GM18502 (cell line): ENCODE measurements around the gene TKFC.

Source experiments
- ATAC-seq: cut with Tn5 transposase; IDR thresholded peaks from one replicate; pipeline ENCODE4 v1.9.1; 2021; ENCODE audit warnings: mild to moderate bottlenecking; ENCODE audit not compliant: unreplicated experiment, poor library complexity

The TKFC gene

DNA sequence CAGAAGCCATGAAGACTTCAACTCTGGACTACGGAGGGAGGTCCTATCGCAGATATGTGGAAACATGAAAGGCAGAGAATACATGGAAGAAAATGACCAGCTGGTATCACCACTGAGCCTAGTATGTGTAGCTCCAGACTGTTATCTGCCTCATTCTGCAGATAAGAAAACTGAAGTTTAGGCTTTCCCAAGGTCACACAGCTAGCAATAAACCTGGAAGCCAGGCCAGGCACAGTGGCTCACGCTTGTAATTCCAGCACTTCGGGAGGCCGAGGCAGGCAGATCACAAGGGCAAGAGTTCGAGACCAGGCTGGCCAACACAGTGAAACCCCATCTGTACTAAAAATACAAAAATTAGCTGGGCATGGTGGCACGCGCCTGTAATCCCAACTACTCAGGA is 22.3 kb upstream of the TKFC start:
- no peak for ATAC-seq

DNA sequence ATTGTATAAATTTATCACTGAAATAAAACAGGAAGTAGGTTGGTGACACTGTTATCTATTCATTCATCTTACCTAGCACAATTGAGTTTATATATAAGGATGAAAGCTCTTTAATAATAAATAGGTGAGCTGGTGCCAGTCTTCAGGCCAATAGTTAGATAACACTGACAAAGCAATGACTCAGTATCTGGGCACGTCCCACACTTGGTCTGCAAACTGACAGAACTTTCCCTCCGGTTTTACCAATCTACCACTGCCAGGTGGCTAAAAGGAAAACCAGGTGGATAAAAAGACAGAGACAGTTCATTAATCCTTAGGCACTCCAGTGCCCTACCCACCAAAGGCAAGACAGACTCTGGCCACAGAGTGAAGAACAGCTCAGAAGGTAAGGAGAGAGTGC is 17.8 kb upstream of the TKFC start:
- ATAC-seq: no peak

DNA sequence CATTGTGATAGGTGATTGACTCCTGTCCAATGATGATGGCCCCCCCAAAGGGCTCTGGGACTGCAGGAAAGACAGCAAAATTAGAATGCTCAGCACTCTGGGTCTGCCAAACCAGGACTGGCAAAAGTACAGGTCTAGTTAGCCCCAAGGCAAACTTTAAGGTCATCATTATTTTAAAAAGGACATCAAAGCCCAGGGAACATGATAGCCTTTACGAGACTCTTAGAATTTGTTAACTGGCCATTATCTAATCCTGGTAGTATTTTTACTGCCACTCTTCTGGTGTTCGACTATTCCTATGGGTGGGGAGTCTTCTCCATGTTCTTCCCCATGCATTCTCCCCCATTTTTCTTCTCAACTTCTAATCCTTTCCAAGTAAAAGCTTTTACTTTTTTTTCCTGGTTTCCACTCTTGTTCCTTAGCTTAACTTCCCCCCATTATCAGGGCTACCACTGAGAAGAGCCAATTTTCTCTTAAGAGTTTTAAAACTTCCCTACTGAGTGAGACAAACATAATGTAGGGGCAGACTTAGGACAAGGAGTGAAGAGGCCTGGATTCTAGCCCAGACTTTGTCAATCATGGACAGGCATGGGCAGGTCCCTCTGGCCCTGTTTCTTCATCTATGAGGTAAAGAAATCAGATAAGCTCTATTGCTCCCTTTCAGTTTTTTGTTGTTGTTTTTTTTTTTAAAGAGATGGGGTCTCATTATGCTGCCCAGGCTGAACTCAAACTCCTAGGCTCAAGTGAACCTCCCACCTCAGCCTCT is 7.2 kb upstream of the TKFC start:
- no peak for ATAC-seq

DNA sequence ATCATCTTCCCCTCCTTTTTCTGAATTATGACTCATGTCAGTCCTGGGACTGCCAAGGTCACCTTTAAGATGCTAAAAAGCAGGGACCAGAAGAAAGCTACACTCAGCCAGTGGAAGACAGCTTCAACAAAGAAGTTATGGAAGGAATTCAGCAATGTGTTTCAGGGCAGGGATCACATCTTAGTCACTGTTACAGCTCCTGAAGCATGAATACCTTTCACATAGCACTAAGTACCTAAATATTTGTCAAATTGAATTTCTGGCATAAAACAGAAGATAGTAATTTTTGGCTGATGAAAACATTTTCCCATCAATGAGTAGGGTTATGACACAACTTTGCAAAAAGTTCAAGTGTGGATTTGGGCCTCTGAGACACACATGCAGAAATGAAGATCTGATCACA is 5.4 kb upstream of the TKFC start:
- no peak for ATAC-seq

DNA sequence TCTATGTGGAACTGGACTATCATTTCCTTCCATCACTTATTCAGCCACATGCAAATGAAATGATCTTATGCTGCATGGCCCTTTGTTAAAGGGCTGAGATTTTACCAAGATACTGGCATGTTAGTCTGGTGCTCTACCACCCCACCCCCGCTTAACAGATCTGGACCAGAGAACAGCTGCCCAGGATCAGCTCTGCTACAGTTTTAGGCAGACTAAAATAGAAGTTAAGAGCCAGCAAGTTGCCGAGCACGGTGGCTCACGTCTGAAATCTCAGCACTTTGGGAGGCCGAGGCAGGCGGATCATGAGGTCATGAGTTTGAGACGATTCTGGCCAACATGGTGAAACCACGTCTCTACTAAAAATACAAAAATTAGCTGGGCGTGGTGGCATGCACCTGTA is 4.7 kb upstream of the TKFC start:
- ATAC-seq: no peak

DNA sequence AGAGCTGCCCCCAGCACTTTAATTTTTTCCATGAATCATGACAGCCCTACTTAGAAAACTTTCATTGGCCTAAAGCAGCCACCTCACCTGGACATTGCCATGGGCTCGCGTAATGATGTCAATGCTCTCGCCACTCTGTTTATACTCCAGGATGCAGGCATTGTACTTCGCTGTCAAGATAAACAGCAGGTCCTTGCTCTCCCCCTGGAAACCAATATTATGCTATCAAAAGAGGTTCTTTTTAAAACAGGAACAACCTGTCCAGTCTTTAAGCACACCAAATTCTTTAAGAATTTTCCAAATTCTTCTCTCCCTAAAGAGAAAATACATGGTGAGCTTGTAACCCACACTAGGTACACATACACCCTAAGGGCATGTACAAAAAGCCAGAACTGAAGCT is 3.2 kb upstream of the TKFC start:
- ATAC-seq: no peak

DNA sequence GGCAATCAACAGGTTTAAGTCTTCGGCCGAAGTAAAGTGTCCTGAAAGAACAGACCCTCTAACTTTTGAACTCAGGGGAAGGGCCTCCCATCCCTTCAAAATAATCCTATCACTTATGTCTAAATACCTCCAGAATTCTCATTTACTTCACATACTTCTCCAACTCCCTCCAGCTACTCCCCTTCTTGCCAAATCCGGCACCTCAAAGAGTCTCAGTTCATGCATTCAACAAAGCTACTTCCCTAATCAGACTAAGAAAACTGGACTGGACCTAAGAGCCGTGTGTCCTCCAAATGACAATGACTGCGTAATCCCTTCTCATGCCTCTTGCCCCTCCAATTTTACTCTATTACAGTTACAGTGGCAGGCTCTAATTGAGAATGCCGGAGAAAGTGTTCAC is 1.4 kb upstream of the TKFC start:
- no peak for ATAC-seq

DNA sequence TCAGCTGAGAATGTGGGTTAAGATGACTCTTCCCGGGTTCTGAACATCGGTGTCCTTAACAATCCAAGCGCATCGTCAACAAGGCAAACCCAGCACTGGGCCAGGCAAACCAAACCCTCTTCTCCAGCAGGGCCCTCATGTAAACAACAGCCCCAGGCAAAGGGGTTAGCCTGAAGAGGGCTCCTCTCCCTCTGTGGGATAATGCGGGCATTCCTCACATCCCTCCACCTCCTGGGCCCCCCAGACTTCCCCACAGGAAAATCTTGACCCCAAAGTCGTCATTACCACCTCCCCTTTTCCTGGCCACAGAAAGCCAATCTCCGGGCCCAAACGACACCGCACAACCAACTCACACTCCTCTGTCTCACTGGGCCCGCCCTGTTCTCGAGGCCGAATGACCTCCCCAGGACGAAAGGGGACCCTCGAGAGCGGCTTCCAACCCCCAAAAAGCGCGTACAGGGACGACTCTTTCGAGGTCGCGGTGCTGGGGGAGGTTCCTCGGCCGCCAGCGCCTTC is 689 bp upstream of the TKFC start:
- no peak for ATAC-seq

DNA sequence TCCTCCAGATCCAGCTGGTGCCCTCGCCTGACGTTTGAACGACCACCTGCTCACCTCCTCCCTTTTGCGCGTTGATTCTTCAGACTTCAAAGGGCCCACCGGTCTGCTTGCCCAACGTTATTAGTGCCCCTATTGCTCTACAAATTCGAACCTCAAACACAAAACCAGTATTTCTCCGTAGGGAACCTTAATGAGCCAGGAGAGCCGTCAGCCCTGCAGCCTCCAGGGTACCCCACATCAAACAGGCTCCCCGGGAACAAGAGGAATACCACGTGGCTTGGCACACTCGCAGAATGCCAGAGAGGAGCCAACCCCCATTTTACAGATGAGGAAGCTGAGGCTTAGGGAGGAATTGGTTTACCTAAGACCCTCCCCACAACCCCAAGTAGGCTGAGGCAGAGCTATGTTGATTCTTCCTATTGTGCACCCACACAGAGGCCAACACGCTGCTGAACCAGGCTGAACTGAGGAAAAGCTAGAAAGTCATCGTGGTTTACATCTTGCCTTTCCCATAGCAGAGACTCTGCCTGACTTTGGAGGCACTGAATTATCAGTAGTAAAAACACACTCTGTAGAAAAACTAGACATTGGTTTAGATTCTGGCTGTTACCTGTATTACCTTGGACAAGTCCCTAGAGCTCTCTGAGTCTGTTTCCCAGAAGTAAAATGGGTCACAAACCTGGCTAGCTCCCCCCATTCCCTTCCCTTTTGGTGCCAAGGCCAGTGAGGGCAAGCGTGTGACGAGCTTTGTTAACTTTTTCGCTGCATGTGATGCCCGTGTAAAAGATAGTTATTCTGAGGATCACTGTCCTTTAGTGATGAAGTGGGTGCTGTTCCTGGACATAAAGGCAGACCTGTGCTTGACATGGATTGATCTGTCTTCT is 764 bp downstream of the TKFC start:
- ATAC-seq: no peak

DNA sequence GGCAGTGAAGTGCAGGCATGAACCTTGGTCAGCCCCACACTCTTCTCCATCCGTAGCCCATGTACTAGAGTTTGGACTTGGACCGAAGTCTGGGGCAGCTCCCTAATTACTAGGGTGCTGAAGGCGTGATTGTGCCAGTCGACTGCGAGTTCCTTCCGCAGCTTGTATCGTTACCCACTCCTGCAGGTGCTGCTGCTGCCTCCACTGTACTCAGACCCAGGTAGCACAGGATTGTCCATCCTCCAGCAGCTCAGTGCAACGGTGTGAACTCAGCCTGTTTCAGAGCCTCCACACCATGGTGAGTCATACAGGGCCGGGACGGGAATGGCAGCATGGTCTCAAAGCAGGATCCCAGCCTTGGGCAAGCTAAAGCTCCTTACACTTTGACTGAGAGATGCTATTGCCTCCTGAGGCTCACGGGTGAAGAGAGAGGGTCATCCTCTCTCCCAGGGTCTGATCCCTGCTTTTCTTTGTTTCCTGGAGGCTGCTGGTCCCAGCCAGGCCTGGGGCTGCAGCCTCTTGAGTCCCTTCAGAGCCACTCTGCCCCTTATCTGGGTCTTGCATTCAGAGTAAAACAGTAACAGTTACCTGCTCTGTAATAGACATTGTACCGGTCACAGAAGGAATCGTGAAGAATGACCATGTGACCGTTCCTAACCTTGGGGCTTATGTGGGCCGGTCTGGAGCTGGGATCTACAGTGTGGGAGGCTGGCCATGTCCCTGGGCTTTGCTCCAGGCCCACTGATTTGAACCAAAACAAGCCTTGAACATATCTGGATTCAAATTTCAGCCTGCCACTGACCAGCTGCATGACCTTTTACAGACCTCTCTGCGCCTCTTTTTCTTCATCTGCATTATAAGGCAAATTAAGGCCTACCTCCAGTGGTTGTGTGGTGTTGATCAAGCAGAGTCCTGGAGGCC is 1.7 kb downstream of the TKFC start:
- ATAC-seq: no peak

DNA sequence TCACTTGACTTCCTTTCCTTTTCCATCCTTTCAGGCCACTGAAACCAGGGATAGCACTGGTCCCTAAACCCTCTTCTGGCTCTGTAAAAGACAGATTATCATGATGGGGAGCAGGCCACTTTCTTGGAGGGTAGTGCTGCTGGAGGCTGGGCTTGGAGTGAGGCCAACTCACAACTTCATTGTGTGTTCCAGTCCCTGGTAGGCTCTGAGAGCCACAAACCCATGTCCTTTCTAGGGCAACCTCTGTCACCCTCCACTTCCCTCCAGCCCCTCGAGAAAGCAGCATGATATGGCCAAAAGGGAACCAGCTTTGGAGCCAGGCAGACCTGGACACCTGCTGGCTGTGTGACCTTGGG is 2.3 kb downstream of the TKFC start:
- no peak for ATAC-seq

DNA sequence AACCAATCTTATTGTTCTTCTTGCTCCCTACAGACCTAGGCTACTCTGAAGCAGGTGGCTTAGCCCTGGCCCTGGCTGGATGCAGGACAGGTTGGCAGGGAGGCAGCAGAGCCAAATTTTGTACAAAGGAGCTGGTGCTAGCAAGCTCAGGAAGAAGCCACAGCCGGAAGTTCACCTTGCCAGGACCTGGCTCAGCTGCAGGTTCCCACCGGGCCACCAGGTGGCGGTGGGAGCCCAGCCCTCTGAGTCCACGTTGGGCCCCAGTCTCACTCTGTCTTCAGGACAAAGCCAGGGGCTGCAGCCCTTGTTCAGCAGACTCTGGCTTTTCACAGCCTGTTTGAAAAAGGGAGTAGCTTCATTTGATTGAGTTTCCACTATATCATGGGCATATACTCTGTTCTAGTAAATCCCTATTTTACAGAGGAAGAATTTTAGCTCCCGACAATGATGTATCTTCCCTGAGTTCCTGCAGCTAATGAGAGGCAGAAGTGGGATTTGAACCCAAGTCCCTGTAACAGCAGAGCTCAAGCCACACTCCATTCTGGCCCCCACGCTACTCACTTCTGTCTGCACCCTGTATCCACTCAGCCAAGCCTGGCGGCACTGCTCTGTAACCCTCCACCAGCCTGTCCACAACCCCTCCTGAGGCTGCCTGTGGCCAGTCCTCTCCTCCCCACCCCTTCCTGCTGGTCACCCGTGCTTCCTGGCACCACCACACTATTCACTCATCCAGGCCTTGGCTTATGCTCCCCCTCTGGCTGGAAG is 3.3 kb downstream of the TKFC start:
- ATAC-seq: peak; percentile 56

DNA sequence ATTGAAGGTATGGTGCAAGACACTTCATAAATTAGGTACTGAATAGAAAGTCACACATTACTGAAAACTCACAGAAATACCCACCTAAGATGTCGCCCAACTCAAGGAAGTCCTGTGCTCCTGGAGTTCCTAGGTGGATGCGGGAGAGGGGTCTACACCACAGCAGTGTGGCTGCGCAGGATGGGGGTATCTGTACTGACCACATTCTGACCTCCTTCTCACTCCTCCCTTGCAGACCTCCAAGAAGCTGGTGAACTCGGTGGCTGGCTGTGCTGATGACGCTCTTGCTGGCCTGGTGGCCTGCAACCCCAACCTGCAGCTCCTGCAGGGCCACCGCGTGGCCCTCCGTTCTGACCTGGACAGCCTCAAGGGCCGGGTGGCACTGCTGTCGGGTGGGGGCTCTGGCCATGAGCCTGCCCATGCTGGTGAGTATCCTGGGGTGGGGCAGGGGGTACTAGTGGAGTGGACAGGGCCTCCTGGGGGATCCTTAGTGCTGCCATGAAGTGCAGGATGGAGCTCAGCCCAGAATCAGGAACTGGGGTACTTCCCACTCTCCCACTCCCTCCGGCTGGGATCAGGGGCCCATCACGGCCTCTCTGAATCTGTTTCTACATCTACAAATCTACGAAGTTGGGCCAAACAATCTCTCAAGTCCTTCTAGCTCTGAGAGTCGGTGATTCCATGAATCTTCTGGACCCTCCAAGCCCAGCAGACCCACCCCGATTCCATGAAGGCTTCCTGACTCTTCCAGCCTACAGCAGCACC is 4.9 kb downstream of the TKFC start:
- ATAC-seq: no peak

DNA sequence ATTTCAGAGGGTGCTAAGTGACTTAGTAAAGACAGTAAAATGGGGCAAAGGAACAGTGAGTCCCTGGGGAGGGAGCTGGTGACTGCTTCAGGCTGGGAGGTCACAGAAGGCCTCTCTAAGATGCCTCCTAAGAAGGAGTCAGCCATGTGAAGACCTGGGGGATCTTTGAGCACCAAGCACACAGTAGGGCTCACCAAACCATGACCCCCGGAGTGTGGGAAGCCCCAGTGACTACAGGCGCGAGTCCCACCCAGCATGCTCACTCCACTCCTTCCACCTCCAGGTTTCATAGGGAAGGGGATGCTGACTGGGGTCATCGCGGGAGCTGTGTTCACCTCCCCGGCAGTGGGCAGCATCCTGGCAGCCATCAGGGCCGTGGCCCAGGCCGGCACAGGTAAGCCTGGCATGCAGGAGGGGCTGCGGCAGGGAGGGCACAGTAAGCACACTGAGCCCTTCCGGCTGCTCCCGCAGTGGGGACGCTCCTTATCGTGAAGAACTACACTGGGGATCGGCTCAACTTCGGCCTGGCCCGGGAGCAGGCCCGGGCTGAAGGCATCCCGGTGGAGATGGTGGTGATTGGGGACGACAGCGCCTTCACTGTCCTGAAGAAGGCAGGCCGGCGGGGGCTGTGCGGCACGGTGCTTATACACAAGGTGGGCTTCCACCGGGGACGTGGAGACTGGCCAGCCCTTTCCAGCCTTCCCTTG is 5.9 kb downstream of the TKFC start:
- ATAC-seq: no peak

DNA sequence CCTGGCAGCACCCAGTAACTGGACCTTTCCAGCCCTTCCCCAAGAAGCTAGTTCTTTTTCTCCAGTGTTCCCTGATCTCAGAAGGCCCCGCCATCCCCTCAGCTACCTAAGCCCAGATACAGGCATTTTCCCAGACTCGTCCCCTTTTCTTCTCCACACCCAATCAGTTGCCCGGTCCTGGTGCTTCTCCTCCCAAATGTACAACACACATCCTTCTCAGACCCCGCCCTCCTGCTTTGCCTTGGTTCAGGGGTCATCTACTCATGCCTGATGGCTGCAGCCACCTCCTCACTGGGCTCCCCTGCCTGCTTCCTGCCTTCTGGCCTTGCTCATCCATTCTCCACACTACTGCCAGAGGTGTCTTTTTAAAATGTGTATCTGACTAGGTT is 6.5 kb downstream of the TKFC start:
- no peak for ATAC-seq

DNA sequence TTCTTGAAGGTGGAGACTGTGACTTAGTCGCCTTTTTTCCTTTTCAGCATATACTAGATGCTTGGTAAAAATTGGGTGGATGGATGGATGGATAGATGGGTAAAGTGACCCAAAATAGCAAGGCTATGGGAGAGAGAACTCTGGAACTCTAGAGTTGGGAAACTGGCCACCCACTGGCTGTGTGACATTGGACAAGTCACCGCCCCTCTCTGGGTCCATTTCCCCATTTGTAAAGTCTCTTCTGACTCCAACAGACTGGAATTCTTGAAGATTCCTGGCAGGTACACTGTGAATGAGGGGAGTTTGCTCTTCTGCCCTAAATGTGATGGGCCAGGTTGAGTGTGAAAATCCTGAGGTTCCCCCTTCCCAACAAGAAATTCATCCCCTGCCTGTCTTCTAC is 8.0 kb downstream of the TKFC start:
- ATAC-seq: no peak

DNA sequence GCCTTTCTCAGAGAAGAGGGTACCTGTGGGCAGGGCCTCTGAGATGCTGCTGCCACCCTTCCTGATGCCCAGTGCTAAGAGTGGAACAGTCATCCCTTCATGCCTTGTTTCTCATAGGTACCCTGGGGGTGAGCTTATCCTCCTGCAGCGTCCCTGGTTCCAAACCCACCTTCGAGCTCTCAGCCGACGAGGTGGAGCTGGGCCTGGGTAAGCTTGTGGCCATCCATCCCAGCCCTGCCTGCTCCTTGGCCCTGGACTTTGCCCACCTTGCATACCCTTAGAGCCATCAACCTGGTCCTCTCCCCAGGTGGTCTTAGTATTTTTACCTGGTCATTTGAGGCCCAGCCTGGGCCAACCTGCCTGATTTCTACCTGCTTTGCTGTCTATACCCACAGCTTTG is 8.7 kb downstream of the TKFC start:
- ATAC-seq: no peak

DNA sequence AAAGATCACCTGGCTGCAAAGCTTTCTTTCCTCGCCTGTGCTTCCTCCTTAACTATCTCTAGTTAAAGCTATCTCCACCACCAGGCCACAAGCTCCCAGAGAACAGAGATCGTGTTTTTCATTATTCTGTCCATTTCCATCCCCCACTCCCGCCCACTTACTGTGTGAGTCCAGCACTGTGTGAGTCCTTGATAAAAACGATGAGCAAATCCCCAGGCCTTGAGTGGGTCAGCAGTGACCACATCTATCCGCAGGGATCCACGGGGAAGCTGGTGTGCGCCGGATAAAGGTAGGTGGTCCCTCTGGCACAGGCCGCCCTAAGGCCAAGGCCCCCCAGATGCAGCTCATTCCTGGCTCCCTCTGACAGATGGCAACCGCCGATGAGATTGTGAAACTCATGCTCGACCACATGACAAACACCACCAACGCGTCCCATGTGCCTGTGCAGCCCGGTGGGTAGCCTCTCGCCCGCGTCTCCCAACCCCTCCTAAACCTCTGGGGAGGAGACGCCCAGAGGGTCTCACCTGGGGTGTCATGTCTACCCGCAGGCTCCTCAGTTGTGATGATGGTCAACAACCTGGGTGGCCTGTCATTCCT is 9.3 kb downstream of the TKFC start:
- no peak for ATAC-seq
